Hepatocyte (in vitro differentiated cells): ENCODE measurements around the gene MSS51.

Source experiments
- EZH2 ChIP-seq: fragments of 200-600 bp; sonication (generic); IDR thresholded peaks from 2 replicates; pipeline ENCODE4 v1.6.1; 2016; ENCODE audit warnings: antibody characterized with exemption, mild to moderate bottlenecking, borderline replicate concordance
- EZH2phosphoT487 ChIP-seq: fragments of 200-600 bp; sonication (generic); IDR thresholded peaks from one replicate; pipeline ENCODE4 v1.6.1; 2018; ENCODE audit warnings: antibody characterized with exemption, mild to moderate bottlenecking, low read depth, moderate library complexity; ENCODE audit not compliant: unreplicated experiment, severe bottlenecking
- TF ChIP-seq, protein P1 (sequence below): fragments of 200-600 bp; sonication (generic); IDR thresholded peaks from 2 replicates; pipeline ENCODE4 v1.5.1; 2016; ENCODE audit warnings: antibody characterized with exemption, mild to moderate bottlenecking; ENCODE audit not compliant: poor library complexity

DNA sequence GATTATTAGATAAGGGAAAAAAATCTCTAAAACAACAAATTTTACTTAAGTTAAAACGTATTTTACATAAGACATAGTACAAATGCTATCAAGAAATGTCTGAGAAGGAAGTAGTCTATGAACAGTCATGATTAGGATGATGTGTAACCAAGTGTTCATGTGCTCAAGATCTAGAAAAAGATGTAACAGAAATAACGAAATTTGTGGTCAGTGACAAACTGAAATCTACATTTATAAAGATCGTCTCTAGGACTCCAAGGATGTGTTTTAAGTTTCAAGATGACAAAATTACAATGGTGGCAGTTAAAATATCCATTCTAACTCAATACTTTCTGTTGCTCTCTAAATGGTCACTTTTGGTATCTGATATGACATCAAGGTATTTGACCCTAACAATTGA is 45.3 kb upstream of the MSS51 start:
- TF ChIP-seq, protein P1, sequence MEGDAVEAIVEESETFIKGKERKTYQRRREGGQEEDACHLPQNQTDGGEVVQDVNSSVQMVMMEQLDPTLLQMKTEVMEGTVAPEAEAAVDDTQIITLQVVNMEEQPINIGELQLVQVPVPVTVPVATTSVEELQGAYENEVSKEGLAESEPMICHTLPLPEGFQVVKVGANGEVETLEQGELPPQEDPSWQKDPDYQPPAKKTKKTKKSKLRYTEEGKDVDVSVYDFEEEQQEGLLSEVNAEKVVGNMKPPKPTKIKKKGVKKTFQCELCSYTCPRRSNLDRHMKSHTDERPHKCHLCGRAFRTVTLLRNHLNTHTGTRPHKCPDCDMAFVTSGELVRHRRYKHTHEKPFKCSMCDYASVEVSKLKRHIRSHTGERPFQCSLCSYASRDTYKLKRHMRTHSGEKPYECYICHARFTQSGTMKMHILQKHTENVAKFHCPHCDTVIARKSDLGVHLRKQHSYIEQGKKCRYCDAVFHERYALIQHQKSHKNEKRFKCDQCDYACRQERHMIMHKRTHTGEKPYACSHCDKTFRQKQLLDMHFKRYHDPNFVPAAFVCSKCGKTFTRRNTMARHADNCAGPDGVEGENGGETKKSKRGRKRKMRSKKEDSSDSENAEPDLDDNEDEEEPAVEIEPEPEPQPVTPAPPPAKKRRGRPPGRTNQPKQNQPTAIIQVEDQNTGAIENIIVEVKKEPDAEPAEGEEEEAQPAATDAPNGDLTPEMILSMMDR, result no peak
- TF ChIP-seq EZH2phosphoT487 (no peak), EZH2 (no peak)
